GM18909 (cell line): Measurements from ENCODE around the gene KIAA0753.

Source experiments
- ATAC-seq: cut with Tn5 transposase; IDR thresholded peaks from one replicate; pipeline ENCODE4 v1.9.1; 2021; ENCODE audit warnings: mild to moderate bottlenecking; ENCODE audit not compliant: unreplicated experiment, poor library complexity

The KIAA0753 gene

GRCh38 chr17:6640536-6641246 is at the start of gene KIAA0753, which contains the start of gene TXNDC17:
TSS of gene KIAA0753 (minus strand) at chr17:6640711. CDS start at chr17:6635103, 5,608 bp downstream.
TSS of gene TXNDC17 (plus strand) at chr17:6641060. CDS start at chr17:6641083, 23 bp downstream.
- peak; percentile 84 for ATAC-seq

GRCh38 chr17:6688944-6689343 is 48.4 kb upstream of the KIAA0753 start:
- ATAC-seq = no peak

- no peak for ATAC-seq
These were observed 45.5 kb upstream of the KIAA0753 start for GRCh38 chr17:6686026-6686425.

- ATAC-seq = no peak
These were observed 44.6 kb upstream of the KIAA0753 start for GRCh38 chr17:6684881-6685767.

GRCh38 chr17:6684460-6684783 is 43.9 kb upstream of the KIAA0753 start:
- no peak for ATAC-seq

GRCh38 chr17:6683730-6684459 is 43.4 kb upstream of the KIAA0753 start:
- no peak for ATAC-seq

- no peak for ATAC-seq
These were observed 42.7 kb upstream of the KIAA0753 start for GRCh38 chr17:6683081-6683684.

GRCh38 chr17:6682339-6682738 is 41.8 kb upstream of the KIAA0753 start:
- no peak for ATAC-seq

- no peak for ATAC-seq
These were observed 41.2 kb upstream of the KIAA0753 start for GRCh38 chr17:6681671-6682070.

- ATAC-seq = no peak
These were observed 40.7 kb upstream of the KIAA0753 start for GRCh38 chr17:6681176-6681575.

GRCh38 chr17:6679241-6679640 is 38.7 kb upstream of the KIAA0753 start:
- no peak for ATAC-seq

GRCh38 chr17:6677946-6678345 is 37.4 kb upstream of the KIAA0753 start:
- ATAC-seq = no peak

- no peak for ATAC-seq
These were observed 36.8 kb upstream of the KIAA0753 start for GRCh38 chr17:6677158-6677831.

GRCh38 chr17:6676802-6677157 is 36.3 kb upstream of the KIAA0753 start:
- ATAC-seq = no peak

GRCh38 chr17:6675201-6675825 is 34.8 kb upstream of the KIAA0753 start:
- no peak for ATAC-seq

- no peak for ATAC-seq
These were observed 34.1 kb upstream of the KIAA0753 start for GRCh38 chr17:6674586-6674985.

- no peak for ATAC-seq
These were observed 30.9 kb upstream of the KIAA0753 start for GRCh38 chr17:6671431-6671830.

GRCh38 chr17:6670999-6671398 is 30.5 kb upstream of the KIAA0753 start:
- ATAC-seq = no peak

- no peak for ATAC-seq
These were observed 30.1 kb upstream of the KIAA0753 start for GRCh38 chr17:6670571-6670970.
